ENCODE results near the gene KIAA1549.
"Not testable (repeated sequence)": the region's sequence is repeated elsewhere in the genome, so short reads cannot be mapped to it uniquely, and the experiment has no call there.

Gene KIAA1549

GRCh38 chr7:138813945-138814344 is 167.2 kb downstream of the KIAA1549 start:
- DNase-seq (ENCODE audit: low spot score): no peak
- in situ Hi-C loops (cut with MboI; ENCODE audit: low pct_unique_long_range_greater_than_20kb, low sequenced_read_pairs, unreplicated experiment): no loop called here
- TF ChIP-seq, protein P1, sequence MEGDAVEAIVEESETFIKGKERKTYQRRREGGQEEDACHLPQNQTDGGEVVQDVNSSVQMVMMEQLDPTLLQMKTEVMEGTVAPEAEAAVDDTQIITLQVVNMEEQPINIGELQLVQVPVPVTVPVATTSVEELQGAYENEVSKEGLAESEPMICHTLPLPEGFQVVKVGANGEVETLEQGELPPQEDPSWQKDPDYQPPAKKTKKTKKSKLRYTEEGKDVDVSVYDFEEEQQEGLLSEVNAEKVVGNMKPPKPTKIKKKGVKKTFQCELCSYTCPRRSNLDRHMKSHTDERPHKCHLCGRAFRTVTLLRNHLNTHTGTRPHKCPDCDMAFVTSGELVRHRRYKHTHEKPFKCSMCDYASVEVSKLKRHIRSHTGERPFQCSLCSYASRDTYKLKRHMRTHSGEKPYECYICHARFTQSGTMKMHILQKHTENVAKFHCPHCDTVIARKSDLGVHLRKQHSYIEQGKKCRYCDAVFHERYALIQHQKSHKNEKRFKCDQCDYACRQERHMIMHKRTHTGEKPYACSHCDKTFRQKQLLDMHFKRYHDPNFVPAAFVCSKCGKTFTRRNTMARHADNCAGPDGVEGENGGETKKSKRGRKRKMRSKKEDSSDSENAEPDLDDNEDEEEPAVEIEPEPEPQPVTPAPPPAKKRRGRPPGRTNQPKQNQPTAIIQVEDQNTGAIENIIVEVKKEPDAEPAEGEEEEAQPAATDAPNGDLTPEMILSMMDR (IDR thresholded peaks at IDR 0.05; ENCODE audit: extremely low read depth, insufficient read depth, missing control alignments): no peak

DNA sequence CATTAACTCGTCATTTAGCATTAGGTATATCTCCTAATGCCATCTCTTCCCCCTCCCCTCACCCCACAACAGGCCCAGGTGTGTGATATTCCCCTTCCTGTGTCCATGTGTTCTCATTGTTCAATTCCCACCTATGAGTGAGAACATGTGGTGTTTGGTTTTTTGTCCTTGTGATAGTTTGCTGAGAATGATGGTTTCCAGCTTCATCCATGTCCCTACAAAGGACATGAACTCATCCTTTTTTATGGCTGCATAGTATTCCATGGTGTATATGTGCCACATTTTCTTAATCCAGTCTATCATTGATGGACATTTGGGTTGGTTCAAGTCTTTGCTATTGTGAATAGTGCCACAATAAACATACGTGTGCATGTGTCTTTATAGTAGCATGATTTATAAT is 169.9 kb downstream of the KIAA1549 start:
- DNase-seq (ENCODE audit: low spot score): not testable (repeated sequence)

GRCh38 chr7:138809346-138809745 is 171.8 kb downstream of the KIAA1549 start:
- DNase-seq (ENCODE audit: low spot score): no peak
- TF ChIP-seq, protein P1 (IDR thresholded peaks at IDR 0.05; ENCODE audit: extremely low read depth, insufficient read depth, missing control alignments): no peak
- in situ Hi-C loops (cut with MboI; ENCODE audit: low pct_unique_long_range_greater_than_20kb, low sequenced_read_pairs, unreplicated experiment): no loop called here

More for the DNA sequence above, 169.9 kb downstream of the KIAA1549 start:
- in situ Hi-C loops (cut with MboI; ENCODE audit: low pct_unique_long_range_greater_than_20kb, low sequenced_read_pairs, unreplicated experiment): not testable (repeated sequence)

DNA sequence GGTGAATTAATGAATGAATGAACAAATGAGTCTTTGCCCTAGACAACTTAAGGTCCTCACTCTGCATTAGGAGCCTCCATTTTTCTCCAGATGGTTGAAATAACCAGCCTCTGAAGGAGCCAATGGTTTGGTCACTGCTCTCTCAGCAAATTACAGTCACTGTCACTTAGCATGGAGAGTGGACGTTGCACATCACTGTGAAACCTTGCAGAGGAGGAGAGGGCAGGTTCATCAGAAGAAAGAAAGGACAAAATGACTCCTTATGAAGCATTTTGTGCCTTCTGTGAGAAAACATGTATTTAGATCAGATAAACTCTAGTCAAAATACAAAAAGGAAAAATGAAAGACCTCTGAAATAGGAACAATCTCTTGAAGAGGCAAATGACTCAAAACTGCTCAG is 176.6 kb downstream of the KIAA1549 start:
- no peak for DNase-seq (ENCODE audit: low spot score)
- in situ Hi-C loops (cut with MboI; ENCODE audit: low pct_unique_long_range_greater_than_20kb, low sequenced_read_pairs, unreplicated experiment): no loop called here
- TF ChIP-seq, protein P1 (IDR thresholded peaks at IDR 0.05; ENCODE audit: extremely low read depth, insufficient read depth, missing control alignments): no peak

GRCh38 chr7:138802706-138803105 is 178.5 kb downstream of the KIAA1549 start:
- DNase-seq (ENCODE audit: low spot score): no peak
- TF ChIP-seq, protein P1 (IDR thresholded peaks at IDR 0.05; ENCODE audit: extremely low read depth, insufficient read depth, missing control alignments): no peak
- in situ Hi-C loops (cut with MboI; ENCODE audit: low pct_unique_long_range_greater_than_20kb, low sequenced_read_pairs, unreplicated experiment): no loop called here

- no peak for DNase-seq (ENCODE audit: low spot score)
- TF ChIP-seq, protein P1 (IDR thresholded peaks at IDR 0.05; ENCODE audit: extremely low read depth, insufficient read depth, missing control alignments): no peak
- in situ Hi-C loops (cut with MboI; ENCODE audit: low pct_unique_long_range_greater_than_20kb, low sequenced_read_pairs, unreplicated experiment): no loop called here
Measured at GRCh38 chr7:138801256-138801655, 179.9 kb downstream of the KIAA1549 start.

GRCh38 chr7:138799336-138800000 is 181.7 kb downstream of the KIAA1549 start:
- DNase-seq (ENCODE audit: low spot score): no peak
- in situ Hi-C loops (cut with MboI; ENCODE audit: low pct_unique_long_range_greater_than_20kb, low sequenced_read_pairs, unreplicated experiment): no loop called here
- TF ChIP-seq, protein P1 (IDR thresholded peaks at IDR 0.05; ENCODE audit: extremely low read depth, insufficient read depth, missing control alignments): no peak
